H1 (cell line): ENCODE results near the gene ANKRD17. TPM values are rescaled to one million over a fixed set of nuclear protein-coding genes. Genes with fewer than 3 reads are reported as not detected.

Experiments used
- CTCF ChIA-PET: fragments of 300-600 bp; sonication (Branson Sonifier 250); formaldehyde crosslinking; loops from one replicate; lab custom pipeline; 2021; ENCODE audit not compliant: partially characterized antibody; lab: Charles Lee
- POLR2A ChIA-PET: fragments of 300-600 bp; sonication (Branson Sonifier 250); formaldehyde crosslinking; loops from one replicate; lab custom pipeline; 2021; ENCODE audit warnings: inconsistent platforms; ENCODE audit not compliant: partially characterized antibody; lab: Charles Lee
- DNase-seq, 2 experiments: peaks; one replicate each; pipeline versions ENCODE4 v3.0.0 to v3.0.0-alpha.2; 2010 to 2022; ENCODE audit warnings: low spot score in 2 of 2, low read depth in 1 of 2, mixed read lengths in 1 of 2
- FAIRE-seq: peaks from 2 replicates; lab custom pipeline; 2011; peaks lifted over from hg19 to GRCh38; lab: Jason Lieb, UNC
- H2AFZ ChIP-seq: 2 replicates; pipeline ENCODE4 v1.8.1; 2012; ENCODE audit warnings: low read length, inconsistent platforms
- H2AK5ac ChIP-seq: 2 replicates; pipeline ENCODE4 v1.6.1; 2013; ENCODE audit warnings: low read depth, low read length
- H2BK120ac ChIP-seq: replicated peaks from 2 replicates; pipeline ENCODE3; 2013; ENCODE audit warnings: low read depth, low read length, inconsistent platforms
- H2BK12ac ChIP-seq: 2 replicates; pipeline ENCODE4 v1.6.1; 2013; ENCODE audit warnings: low read depth, low read length
- H2BK15ac ChIP-seq: 2 replicates; pipeline ENCODE4 v1.6.1; 2013; ENCODE audit warnings: low read length
- H2BK20ac ChIP-seq: 2 replicates; pipeline ENCODE4 v1.6.1; 2013; ENCODE audit warnings: low read length
- H2BK5ac ChIP-seq: 2 replicates; pipeline ENCODE4 v1.6.1; 2013; ENCODE audit warnings: low read depth, low read length
- H3K14ac ChIP-seq: 2 replicates; pipeline ENCODE4 v1.6.1; 2013; ENCODE audit warnings: inconsistent platforms; ENCODE audit not compliant: insufficient read length
- H3K18ac ChIP-seq: 2 replicates; pipeline ENCODE4 v1.6.1; 2013; ENCODE audit warnings: low read length; ENCODE audit errors: extremely low read depth
- H3K23ac ChIP-seq: 2 replicates; pipeline ENCODE4 v1.6.1; 2013; ENCODE audit warnings: inconsistent platforms; ENCODE audit not compliant: insufficient read length
- H3K23me2 ChIP-seq: 2 replicates; pipeline ENCODE4 v1.6.1; 2013; ENCODE audit warnings: low read depth, low read length
- H3K27ac ChIP-seq: 2 replicates; pipeline ENCODE4 v1.6.1; 2011; ENCODE audit warnings: low read depth, low read length, inconsistent platforms
- H3K27me3 ChIP-seq, 4 experiments: replicated peaks in 1 of 4; 1 replicate in 1 of 4; 2 replicates in 3 of 4; pipeline versions ENCODE4 v1.6.1 to v1.8.1; 2011 to 2013; ENCODE audit warnings: low read length in 3 of 4, mild to moderate bottlenecking in 3 of 4, inconsistent platforms in 2 of 4, mixed read lengths in 2 of 4, moderate library complexity in 1 of 4; ENCODE audit not compliant: control insufficient read depth in 3 of 4, insufficient read depth in 3 of 4; ENCODE audit errors: extremely low read depth in 1 of 4
- H3K36me3 ChIP-seq, 4 experiments: 2 replicates each; pipeline versions ENCODE4 v1.6.1 to v1.8.1; 2011 to 2013; ENCODE audit warnings: mild to moderate bottlenecking in 4 of 4, low read length in 3 of 4, moderate library complexity in 2 of 4, control low read depth in 1 of 4, inconsistent platforms in 1 of 4; ENCODE audit not compliant: insufficient read depth in 4 of 4, control insufficient read depth in 2 of 4
- H3K4ac ChIP-seq: replicated peaks from 2 replicates; pipeline ENCODE3; 2013; ENCODE audit warnings: low read length, low read depth, mixed read lengths, inconsistent platforms; ENCODE audit not compliant: insufficient read length
- H3K4me1 ChIP-seq, 4 experiments: replicated peaks in 1 of 4; 1 replicate in 1 of 4; 2 replicates in 3 of 4; pipeline versions ENCODE4 v1.6.1 to v1.8.1; 2011 to 2013; ENCODE audit warnings: low read length in 3 of 4, inconsistent platforms in 2 of 4, mixed read lengths in 1 of 4; ENCODE audit not compliant: insufficient read depth in 4 of 4, control insufficient read depth in 3 of 4
- H3K4me2 ChIP-seq, 2 experiments: 2 replicates each; pipeline versions ENCODE4 v1.6.1 to v1.8.1; 2011 to 2013; ENCODE audit warnings: low read depth in 2 of 2, low read length in 2 of 2, control low read depth in 1 of 2, inconsistent platforms in 1 of 2, mild to moderate bottlenecking in 1 of 2; ENCODE audit not compliant: insufficient read depth in 1 of 2
- H3K4me3 ChIP-seq, 4 experiments: fragments of 200-600, 300-600 bp in 1 of 4; sonication (generic), shearing (Covaris generic), sonication (Bioruptor Twin) in 1 of 4; 2 replicates each; pipeline versions ENCODE4 v1.5.1 to v1.8.1; 2011 to 2016; ENCODE audit warnings: low read length in 4 of 4, low read depth in 3 of 4, control low read depth in 2 of 4, inconsistent platforms in 2 of 4, mild to moderate bottlenecking in 2 of 4, mixed read lengths in 1 of 4, moderate library complexity in 1 of 4; ENCODE audit not compliant: insufficient read depth in 2 of 4; ENCODE audit errors: extremely low read depth in 1 of 4
- H3K56ac ChIP-seq: replicated peaks from 2 replicates; pipeline ENCODE3; 2013; ENCODE audit warnings: low read depth, mild to moderate bottlenecking, mixed read lengths, low read length, inconsistent platforms; ENCODE audit not compliant: insufficient read length
- H3K79me1 ChIP-seq: 2 replicates; pipeline ENCODE4 v1.6.1; 2013; ENCODE audit warnings: low read depth, low read length, control low read depth
- H3K79me2 ChIP-seq, 2 experiments: 2 replicates each; pipeline versions ENCODE4 v1.6.1 to v1.8.1; 2012 to 2013; ENCODE audit warnings: low read length in 2 of 2, mild to moderate bottlenecking in 2 of 2, inconsistent platforms in 1 of 2; ENCODE audit not compliant: insufficient read depth in 2 of 2, control insufficient read depth in 1 of 2
- H3K9ac ChIP-seq, 4 experiments: replicated peaks in 1 of 4; 1 replicate in 1 of 4; 2 replicates in 3 of 4; pipeline versions ENCODE4 v1.6.1 to v1.8.1; 2011 to 2013; ENCODE audit warnings: low read depth in 3 of 4, low read length in 3 of 4, control low read depth in 2 of 4, mild to moderate bottlenecking in 2 of 4, moderate library complexity in 2 of 4, inconsistent platforms in 1 of 4; ENCODE audit errors: extremely low read depth in 1 of 4
- H3K9me3 ChIP-seq, 2 experiments: 2 replicates each; pipeline versions ENCODE4 v1.6.1 to v1.8.1; 2012 to 2013; ENCODE audit warnings: mild to moderate bottlenecking in 2 of 2, moderate library complexity in 2 of 2, control low read depth in 1 of 2, inconsistent platforms in 1 of 2, low read depth in 1 of 2, low read length in 1 of 2, mixed read lengths in 1 of 2; ENCODE audit not compliant: insufficient read depth in 2 of 2
- H4K20me1 ChIP-seq, 2 experiments: replicated peaks in 1 of 2; 2 replicates each; pipeline versions ENCODE3 to v1.8.1; 2011 to 2013; ENCODE audit warnings: inconsistent platforms in 2 of 2, low read length in 2 of 2, mild to moderate bottlenecking in 1 of 2; ENCODE audit not compliant: insufficient read depth in 2 of 2, control insufficient read depth in 1 of 2
- H4K5ac ChIP-seq: 2 replicates; pipeline ENCODE4 v1.6.1; 2013; ENCODE audit warnings: low read length, low read depth, mixed read lengths, inconsistent platforms; ENCODE audit not compliant: insufficient read length
- H4K8ac ChIP-seq: 2 replicates; pipeline ENCODE4 v1.8.0; 2013; ENCODE audit warnings: mild to moderate bottlenecking, moderate library complexity, low read length, inconsistent platforms; ENCODE audit not compliant: insufficient read depth; ENCODE audit errors: extremely low read depth
- H4K91ac ChIP-seq: replicated peaks from 2 replicates; pipeline ENCODE3; 2013; ENCODE audit warnings: low read length, mixed read lengths, inconsistent platforms; ENCODE audit not compliant: insufficient read length
- MAFK ChIP-seq: IDR thresholded peaks from 2 replicates; pipeline ENCODE4 v1.6.1; 2012; ENCODE audit warnings: low read depth, mild to moderate bottlenecking, improper control_type of control experiment, low read length
- POLR2A ChIP-seq, 2 experiments: IDR thresholded peaks; 1 replicate in 1 of 2; 2 replicates in 1 of 2; pipeline ENCODE4 v1.6.1; 2011; ENCODE audit warnings: low read depth in 2 of 2, low read length in 2 of 2, mild to moderate bottlenecking in 2 of 2; ENCODE audit errors: control extremely low read depth in 1 of 2
- POLR2AphosphoS5 ChIP-seq: IDR thresholded peaks from 2 replicates; pipeline ENCODE4 v1.6.1; 2011; ENCODE audit warnings: low read depth, low read length
- WGBS, 2 experiments: shearing (Covaris generic) in 1 of 2; methylation state at CpG; one replicate each; pipeline versions ENCODE4 v1.1.6 to v1.1.7; 2013 to 2015; ENCODE audit warnings: low lambda C conversion rate in 2 of 2, mixed read lengths in 2 of 2, inconsistent platforms in 1 of 2, low coverage in 1 of 2, missing lambda C conversion rate in 1 of 2; ENCODE audit not compliant: insufficient replicate concordance in 2 of 2, insufficient coverage in 1 of 2, insufficient read length in 1 of 2; ENCODE audit errors: extremely low coverage in 1 of 2, missing lambda C conversion rate in 1 of 2; 5-methylcytosine and 5-hydroxymethylcytosine counted together
- polyA plus RNA-seq, 7 experiments: library from polyadenylated mRNA; depleted of rRNA in 3 of 7; stranded (reverse) in 5 of 7; unstranded in 2 of 7; fragments of >200 nt in 5 of 7; fragments of 200-250 nt in 2 of 7; gene quantifications; 1 replicate in 5 of 7; 2 replicates in 1 of 7; 4 replicates in 1 of 7; pipeline versions ENCODE4 v1.2.1 to v1.2.3, GENCODE V29; 2011 to 2013; ENCODE audit warnings: missing spikeins in 2 of 7, mixed read lengths in 2 of 7
- total RNA-seq: library from RNA; stranded (reverse); fragmentation: NEBNext Ultra II Directional; extraction: Animal tissue kit (Norgen Biotek cat#: 25700); gene quantifications from 2 replicates; pipeline ENCODE4 v1.2.1, GENCODE V29; 2021

ANKRD17 gene
- total and polyA plus RNA-seq, 2 of the 8 experiments (the other 6 are each of a cell fraction or from before 2014, with no cell fraction given) = 42.4 to 93.7 TPM

GRCh38 chr4:73103799-73104503 is 154.6 kb downstream of the ANKRD17 start:
- no peak overlapping the region for H4K5ac ChIP-seq
- no peak overlapping the region for H3K14ac ChIP-seq
- peaks cover 0 to 37% (median 18%) of the 10 kb centered on the region in 4 experiments; a peak in 6 of 8 replicates for H3K36me3 ChIP-seq
- H2BK120ac ChIP-seq = no peak overlapping the region
- no peaks in the 10 kb centered on the region for H3K9me3 ChIP-seq
- no peak for FAIRE-seq
- no peak overlapping the region for H3K56ac ChIP-seq
- H3K4ac ChIP-seq = no peak overlapping the region
- no peak overlapping the region for H3K4me3 ChIP-seq
- H2BK5ac ChIP-seq = no peak overlapping the region
- no peak overlapping the region for H3K9ac ChIP-seq
- H2AFZ ChIP-seq = no peak overlapping the region
- no peak overlapping the region for H3K23ac ChIP-seq
- ChIA-PET CTCF (interaction anchor here (0.9 to 1.1 kb wide), 2 partner anchors 15 to 26 kb away, joined by 4 read pairs; no protein-coding TSS in a partner anchor), POLR2A (no interaction called here)
- no peak overlapping the region for H2AK5ac ChIP-seq
- H3K79me2 ChIP-seq = no peaks in the 10 kb centered on the region
- H3K18ac ChIP-seq = no peak overlapping the region
- no peak for DNase-seq
- no peak overlapping the region for H2BK15ac ChIP-seq
- H3K23me2 ChIP-seq = no peaks in the 10 kb centered on the region
- no peak overlapping the region for H4K91ac ChIP-seq
- H3K4me1 ChIP-seq = peaks cover 0 to 6% (median 0%) of the 10 kb centered on the region in 4 experiments; a peak in 1 of 7 replicates
- H3K27me3 ChIP-seq = no peaks in the 10 kb centered on the region
- WGBS, 2 experiments = 85% methylated on average over 8 of the region's 8 CpGs; no CpG with 5 or more reads in 1 of the 2 experiments
- TF ChIP-seq POLR2A (IDR thresholded peaks at IDR 0.05; ENCODE audit: control extremely low read depth in 1 of 2, low read depth in 2 of 2, low read length in 2 of 2) = peak in 1 of 2 experiments; percentile 22; a peak in 1 of 3 replicates
- no peak for TF ChIP-seq MAFK
- peak; percentile 18; the same call in 1 of the 2 replicates for TF ChIP-seq POLR2AphosphoS5
- peak overlapping the region; percentile 39; the same call in 1 of the 2 replicates for H2BK12ac ChIP-seq
- H3K4me2 ChIP-seq = no peak overlapping the region
- H4K8ac ChIP-seq = no peak overlapping the region
- no peak overlapping the region for H2BK20ac ChIP-seq
- no peak overlapping the region for H3K27ac ChIP-seq
- H3K79me1 ChIP-seq = no peaks in the 10 kb centered on the region
- H4K20me1 ChIP-seq = peaks cover 0 to 4% of the 10 kb centered on the region in 2 experiments
